ENCODE results near the gene STAU1.
"Not testable (repeated sequence)": the region's sequence is repeated elsewhere in the genome, so short reads cannot be mapped to it uniquely, and the experiment has no call there.

Gene STAU1

DNA sequence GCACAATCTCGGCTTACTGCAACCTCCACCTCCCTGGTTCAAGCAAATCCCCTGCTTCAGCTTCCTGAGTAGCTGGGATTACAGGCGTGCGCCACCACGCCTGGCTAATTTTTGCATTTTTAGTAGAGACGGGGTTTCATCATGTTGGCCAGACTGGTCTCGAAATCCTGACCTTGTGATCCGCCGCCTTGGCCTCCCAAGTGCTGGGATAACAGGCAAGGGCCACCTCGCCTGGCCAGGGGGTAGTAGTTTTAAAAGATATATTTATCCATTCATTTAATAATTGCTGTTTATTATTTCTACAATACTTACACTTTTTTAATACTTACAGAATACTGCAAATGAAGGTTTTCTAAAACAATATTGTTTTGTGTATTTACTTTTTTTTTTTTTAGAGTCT lies 15.6 kb upstream of the STAU1 start:
- no peak for DNase-seq (ENCODE audit: low read depth in 2 of 2)

DNA sequence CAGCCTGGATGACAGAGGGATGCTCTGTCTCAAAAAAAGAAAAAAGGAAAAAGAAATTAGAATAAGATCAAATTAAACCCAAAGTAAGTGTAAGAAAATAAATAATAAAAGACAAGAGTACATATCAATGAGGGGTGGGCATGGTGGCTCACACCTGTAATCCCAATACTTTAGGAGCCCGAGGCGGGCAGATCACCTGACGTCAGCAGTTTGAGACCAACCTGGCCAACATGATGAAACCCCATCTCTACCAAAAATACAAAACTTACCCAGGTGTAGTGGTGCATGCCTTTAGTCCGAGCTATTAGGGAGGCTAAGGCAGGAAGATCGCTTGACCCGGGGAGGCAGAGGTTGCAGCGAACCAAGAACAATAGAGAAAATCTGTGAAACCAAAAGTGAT lies 14.9 kb upstream of the STAU1 start:
- DNase-seq (ENCODE audit: low read depth in 2 of 2) = no peak

DNA sequence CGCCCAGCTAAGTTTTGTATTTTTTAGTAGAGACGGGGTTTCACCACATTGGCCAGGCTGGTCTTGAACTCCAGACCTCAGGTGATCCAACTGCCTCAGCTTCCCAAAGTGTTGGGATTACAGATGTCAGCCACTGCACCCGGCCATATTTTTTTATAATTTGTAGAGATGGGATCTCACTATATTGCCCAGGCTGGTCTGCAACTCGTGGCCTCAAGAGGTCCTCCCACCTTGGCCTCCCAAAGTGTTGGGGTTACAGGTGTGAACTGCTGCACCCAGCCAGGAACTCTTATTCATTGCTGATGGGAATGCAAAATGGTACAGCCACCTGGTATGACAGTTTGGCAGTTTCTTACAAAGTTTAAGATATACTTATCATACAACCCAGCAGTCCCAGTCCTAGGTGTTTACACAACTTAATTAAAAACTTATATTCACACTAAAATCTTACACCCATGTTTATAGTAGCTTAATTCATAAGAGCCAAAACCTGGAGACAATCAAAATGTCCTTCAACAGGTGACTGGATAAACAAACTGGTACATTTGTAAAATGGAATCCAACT lies 11.7 kb upstream of the STAU1 start:
- DNase-seq (ENCODE audit: low read depth in 2 of 2) = no peak

DNA sequence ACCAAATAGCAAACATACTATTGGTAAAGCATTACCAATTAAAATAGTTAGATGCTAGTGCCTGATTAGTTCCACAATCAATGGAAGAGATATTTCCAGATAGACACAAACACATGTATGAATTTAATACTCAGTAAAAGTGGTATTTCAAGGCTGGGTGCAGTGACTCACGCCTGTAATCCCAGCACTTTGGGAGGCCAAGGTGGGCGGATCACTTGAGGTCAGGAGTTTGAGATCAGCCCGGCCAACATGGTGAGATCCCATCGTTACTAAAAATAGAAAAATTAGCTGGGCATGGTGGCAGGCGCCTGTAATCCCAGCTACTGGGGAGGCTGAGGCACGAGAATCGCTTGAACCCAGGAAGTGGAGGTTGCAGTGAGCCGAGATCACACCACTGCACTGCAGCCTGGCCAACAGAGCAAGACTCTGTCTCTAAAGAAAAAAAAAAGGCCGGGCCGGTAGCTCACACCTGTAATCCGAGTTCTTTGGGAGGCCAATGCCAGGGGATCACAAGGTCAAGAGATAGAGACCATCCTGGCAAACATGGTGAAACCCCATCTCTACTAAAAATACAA lies 4.9 kb upstream of the STAU1 start:
- DNase-seq (ENCODE audit: low read depth in 2 of 2) = not testable (repeated sequence)

DNA sequence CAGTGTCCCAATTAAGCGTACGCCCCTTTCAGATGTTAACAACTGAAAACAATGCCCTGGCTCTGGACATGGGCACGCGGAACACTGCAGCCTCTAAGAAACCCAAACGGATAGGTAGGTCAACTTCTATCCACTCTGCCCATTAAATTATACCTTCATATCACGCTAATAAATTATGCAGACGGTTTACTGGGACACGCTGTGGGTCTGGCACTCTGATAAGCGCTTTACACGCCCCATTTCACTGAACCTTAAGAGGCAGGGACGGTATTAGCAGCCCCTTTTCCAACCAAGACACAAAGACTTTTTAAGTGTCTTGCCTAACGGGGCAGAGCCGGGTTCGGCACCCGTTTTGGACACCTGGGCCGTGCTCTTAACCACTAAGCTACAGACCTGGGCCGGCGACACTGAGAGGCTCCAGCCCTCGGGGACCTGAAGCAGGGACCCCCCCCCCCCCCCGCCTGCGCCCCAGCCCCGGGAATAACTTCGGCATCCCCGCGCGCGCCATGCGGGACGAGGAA lies 744 bp downstream of the STAU1 start:
- no peak for DNase-seq (ENCODE audit: low read depth in 2 of 2)

DNA sequence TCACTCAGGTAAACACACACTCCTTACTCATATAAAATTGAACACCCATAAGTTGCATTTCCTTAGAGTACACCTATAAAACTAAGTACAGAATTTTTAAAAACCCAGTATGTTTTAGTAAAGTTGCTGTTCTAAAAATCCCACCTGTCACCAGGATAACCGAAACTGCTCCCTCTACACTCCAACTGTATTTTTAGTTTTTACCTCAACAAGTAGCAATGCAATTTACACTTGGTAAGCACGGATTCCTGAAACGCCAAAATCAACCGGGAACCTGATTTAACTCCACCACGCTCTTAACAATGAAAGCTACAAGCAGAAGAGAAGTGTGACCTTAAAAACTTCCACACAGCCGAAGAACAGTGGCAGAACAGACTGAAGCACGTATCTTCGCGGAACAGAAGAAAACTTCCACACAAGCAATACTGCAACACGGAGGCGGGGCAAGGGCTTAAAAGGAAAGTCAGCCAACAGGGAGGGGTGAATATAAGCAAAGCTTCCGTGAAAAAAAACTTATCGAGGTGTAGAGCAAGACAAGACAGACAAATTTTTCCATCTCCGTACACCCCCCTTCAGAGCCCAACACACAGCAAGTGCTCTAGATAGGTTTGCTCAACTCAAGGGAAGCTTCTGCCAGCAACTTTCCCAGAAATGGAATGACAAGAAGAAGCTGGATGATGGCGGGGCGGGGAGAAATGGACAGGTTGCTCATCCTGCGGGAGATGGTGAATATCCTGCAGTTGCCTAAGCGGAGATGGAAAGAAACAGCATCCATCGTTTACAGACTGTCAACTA lies 1.4 kb downstream of the STAU1 start:
- no peak for DNase-seq (ENCODE audit: low read depth in 2 of 2)

DNA sequence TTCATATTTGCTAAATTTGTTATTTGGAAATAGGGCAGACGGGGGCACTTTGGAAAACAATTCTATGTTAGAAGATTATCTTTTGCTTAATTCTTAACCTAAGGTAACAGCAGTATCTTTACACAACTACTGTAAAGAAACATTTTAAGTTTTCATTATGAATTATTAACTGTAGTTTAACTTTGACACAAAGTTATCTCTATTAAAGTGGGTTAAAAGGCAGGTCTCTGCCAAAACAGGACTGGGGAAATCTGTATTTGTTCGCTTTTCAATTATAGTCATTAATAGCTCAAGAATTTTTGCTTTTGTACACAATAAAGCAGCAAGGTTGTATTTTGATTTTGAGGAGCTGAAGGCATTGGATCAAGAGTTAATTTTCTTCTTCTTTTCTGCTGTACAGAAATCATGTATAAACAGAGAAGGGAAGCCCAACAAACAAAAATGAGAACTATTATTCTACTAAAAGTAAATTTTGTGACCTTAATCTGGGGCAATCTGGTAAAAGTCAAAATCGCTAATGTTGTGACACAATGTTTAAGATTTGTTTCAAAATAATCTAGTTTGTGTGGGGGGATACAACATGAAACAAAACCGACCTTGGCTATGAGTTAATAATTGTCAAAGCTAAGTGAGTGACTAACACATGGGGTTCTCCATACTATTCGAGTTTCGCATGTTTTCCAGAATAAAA lies 2.9 kb downstream of the STAU1 start:
- no peak for DNase-seq (ENCODE audit: low read depth in 2 of 2)

DNA sequence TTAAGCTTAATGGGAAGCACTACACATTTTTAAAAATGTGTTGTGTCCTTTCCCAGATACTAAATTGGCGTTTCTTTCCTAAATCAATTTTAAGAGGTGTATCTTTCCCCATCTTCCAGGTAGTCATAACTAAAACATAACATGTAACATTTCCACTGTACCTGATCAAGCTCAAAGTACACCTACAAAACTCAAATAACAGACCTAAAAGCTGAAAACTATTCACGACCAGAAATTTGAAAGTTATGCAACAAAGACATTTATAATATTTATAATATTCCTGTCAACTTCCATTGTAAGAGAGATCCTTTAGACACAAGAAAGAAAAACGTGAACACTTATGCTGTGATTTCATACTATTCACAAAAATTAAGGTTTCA lies 3.5 kb downstream of the STAU1 start:
- no peak for DNase-seq (ENCODE audit: low read depth in 2 of 2)

DNA sequence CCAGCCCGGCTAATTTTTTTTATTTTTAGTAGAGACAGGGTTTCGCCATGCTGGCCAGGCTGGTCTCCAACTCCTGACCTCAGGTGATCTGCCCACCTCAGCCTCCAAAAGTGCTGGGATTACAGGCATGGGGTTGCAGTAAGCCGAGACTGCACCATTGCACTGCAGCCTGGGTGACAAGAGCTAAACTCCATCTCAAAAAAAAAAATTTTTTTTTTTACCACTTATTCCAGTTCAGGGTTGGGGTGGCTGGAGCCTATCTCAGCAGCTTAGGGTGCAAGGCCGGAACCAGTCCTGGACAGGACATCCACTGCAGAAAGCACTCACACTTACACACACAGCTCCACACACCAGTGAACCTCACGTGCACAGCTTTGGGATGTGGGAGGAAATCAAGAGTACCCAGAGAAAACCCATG lies 4.0 kb downstream of the STAU1 start:
- not testable (repeated sequence) for DNase-seq (ENCODE audit: low read depth in 2 of 2)

DNA sequence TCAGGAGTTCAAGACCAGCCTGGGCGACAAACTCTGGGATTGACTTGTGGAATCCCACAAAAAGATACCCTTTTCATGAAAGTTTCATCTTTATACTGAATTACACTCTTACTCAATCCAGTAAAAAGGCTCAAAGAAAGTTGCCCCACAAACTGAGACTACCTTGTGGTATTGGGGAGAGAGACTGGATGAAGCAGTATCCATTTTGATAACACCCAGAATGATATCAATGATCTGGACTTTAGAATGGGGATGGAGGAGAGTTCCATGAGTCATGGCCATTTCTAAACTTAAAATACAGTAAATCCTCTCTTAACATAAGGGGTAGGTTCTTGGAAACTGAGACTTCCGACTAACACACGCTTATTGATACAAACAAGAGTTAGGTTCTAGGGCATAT lies 4.7 kb downstream of the STAU1 start:
- DNase-seq (ENCODE audit: low read depth in 2 of 2) = no peak

DNA sequence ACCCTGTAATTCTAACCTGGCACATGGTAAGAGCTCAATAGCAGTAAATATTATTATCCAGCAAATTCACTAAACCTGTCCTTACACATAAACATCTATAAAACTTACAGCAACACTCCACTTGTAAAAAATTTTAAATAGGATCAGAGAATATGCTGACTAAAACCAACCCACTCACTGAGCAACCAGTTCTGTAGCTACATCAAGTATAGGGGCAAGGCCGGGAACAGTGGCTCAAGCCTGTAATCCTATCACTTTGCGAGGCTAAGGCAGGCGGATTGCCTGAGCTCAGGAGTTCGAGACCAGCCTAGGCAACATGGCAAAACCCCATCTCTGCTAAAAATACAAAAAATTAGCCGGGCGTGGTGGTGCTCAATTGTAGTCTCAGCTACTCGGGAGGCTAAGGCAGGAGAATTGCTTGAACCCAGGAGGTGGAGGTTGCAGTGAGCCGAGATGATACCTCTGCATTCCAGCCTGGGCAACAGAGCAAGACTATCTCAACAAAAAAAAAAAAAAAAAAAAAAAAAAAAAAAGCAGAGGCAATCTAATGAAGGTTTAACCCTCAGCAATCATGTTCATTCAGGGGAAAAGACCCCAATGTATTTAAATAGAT lies 6.8 kb downstream of the STAU1 start:
- no peak for DNase-seq (ENCODE audit: low read depth in 2 of 2)

DNA sequence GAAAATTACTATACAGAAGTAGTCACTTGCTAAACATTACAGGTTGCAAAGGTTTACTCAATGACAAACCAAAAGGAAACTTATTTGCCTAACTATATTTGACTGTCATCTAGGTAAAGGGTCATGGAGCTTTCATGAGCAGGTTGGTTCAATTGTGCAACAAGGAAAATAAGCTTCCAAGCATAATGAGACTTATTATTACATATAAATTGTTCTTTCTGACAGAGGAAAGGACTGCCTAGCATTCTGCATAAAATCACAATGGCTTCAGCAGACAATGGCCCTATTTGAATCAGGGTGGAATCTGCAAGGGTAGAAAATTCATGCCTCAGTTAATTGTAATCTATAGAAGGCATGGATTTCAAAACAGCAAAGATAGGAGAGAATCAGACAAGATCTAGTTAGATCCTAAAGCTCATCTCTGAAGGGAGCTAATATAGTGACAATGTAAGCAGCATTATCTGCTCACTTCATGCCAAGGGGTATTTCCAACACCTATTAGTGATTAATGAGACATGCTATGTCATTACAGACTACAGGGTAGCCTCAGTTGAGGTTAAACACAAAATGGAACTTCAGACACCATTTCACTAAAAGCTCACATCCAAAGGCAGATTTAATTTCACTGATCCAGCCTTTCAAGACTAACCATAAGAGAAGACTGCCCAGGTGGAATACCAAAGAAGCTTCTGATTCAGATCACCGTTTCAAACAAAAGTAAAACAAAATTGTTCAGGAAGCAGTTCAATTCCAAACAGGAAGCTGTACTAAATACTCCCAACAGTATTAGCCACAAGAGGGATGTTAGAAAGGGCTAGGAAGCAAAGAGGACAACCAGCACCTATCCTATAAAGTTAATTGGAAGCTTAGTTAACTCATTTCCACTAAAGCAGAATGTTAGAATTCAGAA lies 8.5 kb downstream of the STAU1 start:
- DNase-seq (ENCODE audit: low read depth in 2 of 2) = no peak

DNA sequence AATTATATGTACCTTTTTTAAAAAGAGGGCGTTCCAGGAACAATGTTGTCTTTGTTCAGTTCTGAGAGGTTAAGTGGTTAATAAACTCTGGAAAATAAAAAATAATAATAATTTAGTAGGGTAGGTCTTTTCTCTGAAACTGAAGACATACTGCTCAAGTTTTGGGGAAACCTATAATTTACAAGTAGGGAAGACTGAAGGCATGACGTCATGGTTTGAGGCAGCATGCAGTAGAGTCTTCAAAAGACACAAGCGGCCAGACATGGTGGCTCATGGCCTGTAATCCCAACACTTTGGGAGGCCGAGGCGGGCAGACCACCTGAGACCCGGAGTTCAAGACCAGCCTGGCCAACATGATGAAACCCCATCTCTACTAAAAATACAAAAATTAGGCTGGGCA lies 14.0 kb downstream of the STAU1 start:
- DNase-seq (ENCODE audit: low read depth in 2 of 2) = no peak

DNA sequence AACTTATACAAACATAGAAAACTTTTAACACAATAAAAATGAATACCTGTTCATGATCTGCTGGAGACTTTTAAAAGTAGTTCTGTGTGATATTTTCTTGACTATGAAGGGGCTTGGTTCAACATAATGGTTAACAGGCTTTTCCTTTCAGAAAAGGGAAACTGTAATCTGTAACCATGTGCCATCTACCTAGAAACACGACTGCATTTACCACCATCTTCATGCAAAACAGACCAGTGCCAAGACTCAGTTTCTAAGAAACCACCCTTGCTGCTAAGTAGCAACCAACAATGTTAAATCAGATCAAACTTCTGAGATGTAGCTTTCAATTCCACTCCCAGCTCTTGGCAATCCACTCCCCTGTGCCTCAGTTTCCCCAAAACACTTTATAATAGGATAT lies 15.7 kb downstream of the STAU1 start:
- DNase-seq (ENCODE audit: low read depth in 2 of 2) = no peak

DNA sequence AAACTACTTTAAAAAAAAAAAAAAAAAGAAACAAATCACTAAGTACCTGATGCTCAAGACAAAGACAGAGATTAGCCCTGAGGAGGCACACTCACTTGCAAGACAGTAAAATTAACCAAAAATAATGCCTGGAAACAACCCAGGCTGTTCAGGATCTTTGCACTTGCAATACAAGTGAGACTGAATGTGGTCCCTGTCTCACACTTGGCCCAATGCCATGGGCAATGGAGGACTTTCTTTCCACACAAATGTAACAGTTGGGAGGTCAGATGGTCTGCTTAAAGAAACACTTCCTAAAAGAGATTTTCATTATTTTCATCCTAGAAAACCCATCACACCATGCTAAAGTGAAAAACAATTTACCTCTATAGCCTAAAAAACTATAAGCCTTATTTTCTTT lies 16.2 kb downstream of the STAU1 start:
- DNase-seq (ENCODE audit: low read depth in 2 of 2) = no peak

DNA sequence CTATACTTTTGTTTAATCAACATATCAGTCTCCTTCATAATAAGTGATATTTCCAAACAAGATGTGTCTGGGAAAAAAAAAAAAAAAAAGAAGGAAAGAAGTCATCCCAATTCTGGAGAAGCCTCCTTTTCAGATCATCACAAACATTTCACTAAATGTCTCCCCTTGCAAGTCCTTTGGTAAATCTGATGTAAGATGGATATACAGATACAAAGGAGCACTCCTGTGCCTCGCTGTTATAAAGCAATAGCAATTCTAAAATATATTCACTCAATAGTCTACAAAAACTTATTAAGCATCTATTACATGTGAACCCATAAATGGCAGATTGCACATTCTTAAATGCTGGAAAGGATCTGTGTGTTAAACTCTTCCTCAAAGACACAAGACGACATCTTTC lies 17.4 kb downstream of the STAU1 start:
- DNase-seq (ENCODE audit: low read depth in 2 of 2) = no peak

DNA sequence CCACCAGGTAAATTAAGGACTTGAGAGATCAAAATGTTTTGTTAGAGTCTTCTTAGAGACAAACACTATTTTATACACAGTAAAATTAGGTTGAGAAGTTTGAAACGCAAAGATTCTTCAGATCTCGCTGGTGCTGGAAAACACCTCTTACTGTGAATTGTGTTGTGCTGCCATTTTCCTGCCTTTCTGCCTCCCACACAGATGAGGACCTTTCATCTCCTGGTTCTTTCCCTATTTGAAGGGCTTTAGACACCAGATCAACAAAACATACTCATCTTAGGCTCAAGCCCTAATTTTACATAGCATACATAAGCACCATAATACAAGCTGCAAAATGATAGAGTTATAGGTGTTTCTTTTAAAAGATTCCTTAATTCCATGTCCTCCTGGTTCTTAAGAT lies 18.6 kb downstream of the STAU1 start:
- no peak for DNase-seq (ENCODE audit: low read depth in 2 of 2)

DNA sequence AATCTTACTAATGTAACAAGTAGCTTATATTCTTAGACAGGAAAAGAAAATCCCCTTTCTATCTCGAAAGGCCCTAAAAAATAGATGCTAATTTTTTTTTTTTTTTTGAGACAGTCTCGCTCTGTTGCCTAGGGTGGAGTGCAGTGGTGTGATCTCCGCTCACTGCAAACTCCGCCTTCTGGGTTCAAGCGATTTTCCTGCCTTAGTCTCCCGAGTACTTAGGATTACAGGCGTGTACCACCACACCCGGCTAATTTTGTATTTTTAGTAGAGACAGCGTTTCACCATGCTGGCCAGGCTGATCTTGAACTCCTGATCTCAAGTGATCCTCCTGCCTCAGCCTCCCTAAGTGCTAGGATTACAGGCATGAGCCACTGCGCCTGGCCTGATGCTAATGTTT lies 19.3 kb downstream of the STAU1 start:
- DNase-seq (ENCODE audit: low read depth in 2 of 2) = not testable (repeated sequence)

DNA sequence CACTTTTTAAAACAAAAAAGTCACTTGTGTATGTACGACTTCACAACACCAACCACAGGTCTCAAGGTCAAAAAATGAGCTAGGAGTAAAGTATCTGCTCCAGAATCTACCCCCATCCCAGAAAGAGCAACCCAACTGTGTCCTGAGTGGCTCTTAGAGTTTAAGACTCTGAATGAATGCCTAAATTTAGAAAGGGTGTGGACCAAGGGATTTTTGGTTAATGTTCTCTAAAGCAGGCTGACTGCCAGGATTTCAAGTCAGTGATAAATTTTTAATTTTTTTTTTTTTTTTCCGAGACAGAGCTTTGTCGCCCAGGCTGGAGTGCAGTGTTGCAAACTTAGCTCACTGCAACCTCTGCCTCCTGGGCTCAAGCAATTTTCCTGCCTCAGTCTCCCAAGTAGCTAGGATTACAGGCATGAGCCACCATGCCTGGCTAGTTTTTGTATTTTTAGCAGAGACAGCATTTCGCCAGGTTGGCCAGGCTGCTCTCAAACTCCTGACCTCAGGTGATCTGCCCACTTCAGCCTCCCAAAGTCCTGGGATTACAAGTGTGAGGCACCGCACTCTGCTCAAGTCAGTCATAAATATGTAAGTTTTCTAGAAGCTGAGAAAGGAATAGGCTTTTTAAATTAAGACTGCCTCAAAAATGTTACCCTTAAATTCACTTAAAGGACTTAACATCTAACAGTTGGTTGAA lies 20.2 kb downstream of the STAU1 start:
- no peak for DNase-seq (ENCODE audit: low read depth in 2 of 2)
